Endometrium (tissue), 2 donors: ENCODE results near the gene COASY.
"Not testable (repeated sequence)": the region's sequence is repeated elsewhere in the genome, so short reads cannot be mapped to it uniquely, and the experiment has no call there.

Source experiments
- FAIRE-seq: peaks from 2 replicates; lab custom pipeline; 2012; peaks lifted over from hg19 to GRCh38; lab: Jason Lieb, UNC
- donor health status: control.
- donor health status: control.

COASY gene

GRCh38 chr17:42553161-42553818 lies 8.7 kb upstream of the COASY start:
- no peak for FAIRE-seq

DNA sequence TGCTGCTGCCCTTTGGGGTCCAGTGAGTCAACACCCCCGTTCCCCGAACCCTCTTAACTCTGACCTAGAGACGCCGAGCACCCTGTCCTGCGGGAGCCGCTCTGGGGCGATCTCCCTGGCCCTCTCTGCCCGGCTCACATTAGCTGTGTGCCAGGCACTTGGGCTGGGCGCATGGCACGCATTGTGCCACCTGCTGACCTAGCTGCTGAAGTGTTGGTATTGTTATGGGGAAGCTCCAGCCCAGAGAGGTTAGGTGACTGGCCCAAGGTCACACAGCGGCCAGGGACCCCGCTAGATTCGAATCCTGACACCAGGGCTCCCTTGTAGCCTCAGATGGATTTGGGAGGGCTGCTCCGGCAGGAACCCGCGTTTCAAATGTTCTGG lies 8.1 kb upstream of the COASY start:
- no peak for FAIRE-seq

DNA sequence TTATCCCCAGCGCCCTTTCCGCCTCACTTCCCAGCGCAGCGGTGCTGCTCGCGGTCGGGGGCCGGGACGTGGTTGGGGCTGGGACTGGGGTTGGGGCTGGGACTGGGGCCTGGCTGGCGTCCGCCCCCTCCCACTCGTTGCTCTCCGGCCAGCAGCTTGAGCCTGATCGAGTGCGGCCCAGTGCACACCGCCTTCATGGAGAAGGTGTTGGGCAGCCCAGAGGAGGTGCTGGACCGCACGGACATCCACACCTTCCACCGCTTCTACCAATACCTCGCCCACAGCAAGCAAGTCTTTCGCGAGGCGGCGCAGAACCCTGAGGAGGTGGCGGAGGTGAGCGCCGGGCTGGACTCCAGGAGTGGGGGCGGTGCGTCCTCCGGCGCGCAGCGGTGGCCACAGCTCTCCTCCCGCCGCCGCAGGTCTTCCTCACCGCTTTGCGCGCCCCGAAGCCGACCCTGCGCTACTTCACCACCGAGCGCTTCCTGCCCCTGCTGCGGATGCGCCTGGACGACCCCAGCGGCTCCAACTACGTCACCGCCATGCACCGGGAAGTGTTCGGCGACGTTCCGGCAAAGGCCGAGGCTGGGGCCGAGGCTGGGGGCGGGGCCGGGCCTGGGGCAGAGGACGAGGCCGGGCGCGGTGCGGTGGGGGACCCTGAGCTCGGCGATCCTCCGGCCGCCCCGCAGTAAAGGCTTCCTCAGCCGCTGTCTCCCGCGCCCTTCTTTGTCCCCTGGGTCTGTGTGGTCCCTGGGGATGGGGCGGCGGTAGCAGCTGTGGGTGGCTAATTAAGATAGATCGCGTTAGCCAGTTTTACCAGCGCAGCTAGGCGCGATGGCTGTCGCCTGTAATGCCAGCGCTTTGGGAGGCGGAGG lies 7.5 kb upstream of the COASY start:
- no peak for FAIRE-seq

GRCh38 chr17:42555122-42555622 lies 6.8 kb upstream of the COASY start:
- no peak for FAIRE-seq

- FAIRE-seq = not testable (repeated sequence)
These were observed 5.9 kb upstream of the COASY start for GRCh38 chr17:42555961-42556617.

GRCh38 chr17:42559075-42559474 lies 2.9 kb upstream of the COASY start:
- FAIRE-seq = no peak

DNA sequence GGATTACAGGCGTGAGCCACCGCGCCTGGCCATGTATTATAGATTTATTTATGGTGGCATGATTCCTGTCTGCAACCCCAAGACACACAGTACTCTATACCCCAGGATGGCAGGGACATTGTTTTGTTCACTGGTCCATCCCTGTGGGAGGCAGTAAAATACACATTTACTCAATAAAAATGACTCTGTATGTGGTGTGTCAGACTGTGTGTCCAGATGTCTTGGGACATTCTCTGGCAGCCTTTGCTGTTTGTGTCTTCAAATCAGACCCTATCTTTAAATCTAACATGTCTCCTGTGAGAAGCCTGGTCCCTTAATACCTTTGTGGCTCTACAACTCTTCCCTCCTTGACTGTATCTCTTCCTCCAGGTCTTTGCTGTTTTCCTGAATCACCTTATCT lies 1.7 kb upstream of the COASY start:
- no peak for FAIRE-seq

GRCh38 chr17:42562388-42563142 lies 617 bp downstream of the COASY start:
- FAIRE-seq = no peak

DNA sequence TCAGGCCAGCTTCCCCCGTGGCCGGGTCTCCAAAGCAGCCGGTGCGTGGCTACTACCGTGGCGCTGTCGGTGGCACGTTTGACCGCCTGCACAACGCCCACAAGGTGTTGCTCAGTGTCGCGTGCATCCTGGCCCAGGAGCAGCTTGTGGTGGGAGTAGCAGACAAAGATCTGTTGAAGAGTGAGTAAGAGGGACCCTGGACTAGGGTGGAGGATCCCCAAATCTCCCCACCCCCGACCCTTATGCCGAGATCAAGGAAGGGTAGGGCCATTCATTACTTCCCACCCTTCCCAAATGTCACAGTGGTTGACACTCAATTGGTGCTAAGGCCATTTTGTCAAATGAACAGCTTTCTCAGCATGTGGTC lies 1.2 kb downstream of the COASY start:
- FAIRE-seq = no peak

DNA sequence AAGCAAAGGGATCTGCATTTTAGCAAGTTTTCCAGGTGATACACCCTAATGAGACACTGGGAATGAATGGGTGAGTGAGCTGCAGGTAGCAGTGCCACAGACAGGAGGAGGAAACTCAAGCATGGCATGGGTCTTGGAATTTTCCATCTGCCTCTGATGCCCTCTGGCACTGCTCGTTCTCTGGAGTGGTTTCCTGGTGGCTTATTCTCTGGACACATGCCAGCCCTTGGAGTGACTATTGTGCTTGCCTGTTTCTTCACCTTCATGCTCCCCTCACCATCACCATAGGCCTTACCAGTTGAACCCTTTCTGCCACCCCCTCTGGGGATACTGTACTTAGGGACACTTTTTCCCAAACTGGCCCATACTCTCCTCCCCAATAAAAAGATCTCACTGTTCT lies 1.6 kb downstream of the COASY start:
- FAIRE-seq = no peak

GRCh38 chr17:42563950-42564349 lies 2.0 kb downstream of the COASY start:
- FAIRE-seq = no peak

DNA sequence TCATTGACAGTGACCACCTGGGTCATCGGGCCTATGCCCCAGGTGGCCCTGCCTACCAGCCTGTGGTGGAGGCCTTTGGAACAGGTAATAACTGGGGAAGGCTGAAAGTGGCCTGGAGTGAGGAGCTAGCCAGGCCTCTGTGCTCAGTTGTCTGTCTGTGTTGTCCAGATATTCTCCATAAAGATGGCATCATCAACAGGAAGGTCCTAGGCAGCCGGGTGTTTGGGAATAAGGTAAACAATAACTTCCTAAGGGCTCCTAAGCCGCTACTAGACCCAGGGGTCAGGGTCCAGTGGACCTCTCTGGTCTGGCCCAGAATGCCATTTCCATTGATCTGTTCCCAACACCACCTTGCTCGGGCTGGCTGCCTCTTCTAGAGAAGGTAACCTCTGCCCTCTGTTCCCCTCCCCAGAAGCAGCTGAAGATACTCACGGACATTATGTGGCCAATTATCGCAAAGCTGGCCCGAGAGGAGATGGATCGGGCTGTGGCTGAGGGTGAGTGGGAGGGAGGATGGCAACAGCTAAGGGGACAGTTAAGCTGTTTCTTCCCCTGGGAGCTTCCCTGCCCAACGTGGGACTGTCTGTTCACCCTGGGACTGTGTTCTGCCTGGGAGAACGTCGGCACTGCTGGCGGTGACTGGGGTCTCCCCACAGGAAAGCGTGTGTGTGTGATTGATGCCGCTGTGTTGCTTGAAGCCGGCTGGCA lies 3.0 kb downstream of the COASY start:
- FAIRE-seq = no peak

DNA sequence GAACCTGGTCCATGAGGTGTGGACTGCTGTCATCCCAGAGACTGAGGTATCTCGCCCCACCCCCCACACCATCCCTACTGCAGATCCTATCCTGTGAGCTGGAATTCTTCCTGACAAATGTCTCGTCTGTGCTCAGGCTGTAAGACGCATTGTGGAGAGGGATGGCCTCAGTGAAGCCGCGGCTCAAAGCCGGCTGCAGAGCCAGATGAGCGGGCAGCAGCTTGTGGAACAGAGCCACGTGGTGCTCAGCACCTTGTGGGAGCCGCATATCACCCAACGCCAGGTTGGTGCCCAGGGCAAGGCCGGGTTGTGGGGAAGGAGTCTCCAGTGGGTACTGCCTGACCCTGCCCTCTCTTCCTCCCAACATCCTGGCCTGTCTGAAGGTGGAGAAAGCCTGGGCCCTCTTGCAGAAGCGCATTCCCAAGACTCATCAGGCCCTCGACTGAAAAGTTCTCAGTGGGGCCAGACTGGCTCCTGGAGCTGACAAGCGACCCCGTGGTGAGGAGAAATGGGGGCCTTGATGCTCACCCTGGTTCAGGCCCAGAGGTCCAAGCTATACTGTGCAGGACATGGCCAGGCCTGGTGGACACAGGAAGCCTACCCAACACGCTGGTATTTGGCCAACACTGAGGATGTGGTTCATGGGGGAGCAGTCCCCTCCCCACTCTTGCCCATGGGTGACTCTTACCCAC lies 3.7 kb downstream of the COASY start:
- FAIRE-seq = no peak

DNA sequence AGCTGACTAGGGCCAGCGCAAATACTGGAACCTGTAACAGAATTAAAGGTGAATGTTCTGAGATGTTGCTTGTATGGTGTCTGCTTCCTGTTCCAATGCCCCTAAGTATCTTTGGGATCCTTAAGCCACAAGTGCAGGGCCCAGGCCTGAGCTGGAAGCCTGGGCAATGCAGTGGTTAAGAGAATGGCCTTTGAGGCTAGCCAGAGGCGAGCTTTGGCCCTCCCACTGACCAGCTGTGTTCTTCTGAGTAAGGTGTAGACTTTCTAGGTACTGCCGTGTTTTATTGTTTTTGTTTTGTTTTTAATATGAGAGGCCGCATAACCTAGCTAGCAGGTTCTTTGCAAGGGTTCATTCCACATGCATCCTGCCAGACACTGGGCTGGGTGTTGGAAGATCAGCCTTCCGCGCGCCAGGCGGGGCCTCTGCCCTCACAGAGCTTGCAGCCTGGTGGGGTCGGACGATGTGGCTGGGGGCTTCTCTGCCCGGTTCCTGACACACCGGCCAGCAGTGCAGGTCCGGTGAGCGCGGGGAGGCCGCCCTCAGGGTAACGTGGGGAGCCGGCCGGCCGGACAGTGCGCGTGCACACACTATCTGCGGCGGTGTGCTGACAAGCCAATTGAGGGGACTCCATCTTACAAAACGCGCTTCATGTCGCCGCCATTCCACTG lies 4.4 kb downstream of the COASY start:
- no peak for FAIRE-seq

DNA sequence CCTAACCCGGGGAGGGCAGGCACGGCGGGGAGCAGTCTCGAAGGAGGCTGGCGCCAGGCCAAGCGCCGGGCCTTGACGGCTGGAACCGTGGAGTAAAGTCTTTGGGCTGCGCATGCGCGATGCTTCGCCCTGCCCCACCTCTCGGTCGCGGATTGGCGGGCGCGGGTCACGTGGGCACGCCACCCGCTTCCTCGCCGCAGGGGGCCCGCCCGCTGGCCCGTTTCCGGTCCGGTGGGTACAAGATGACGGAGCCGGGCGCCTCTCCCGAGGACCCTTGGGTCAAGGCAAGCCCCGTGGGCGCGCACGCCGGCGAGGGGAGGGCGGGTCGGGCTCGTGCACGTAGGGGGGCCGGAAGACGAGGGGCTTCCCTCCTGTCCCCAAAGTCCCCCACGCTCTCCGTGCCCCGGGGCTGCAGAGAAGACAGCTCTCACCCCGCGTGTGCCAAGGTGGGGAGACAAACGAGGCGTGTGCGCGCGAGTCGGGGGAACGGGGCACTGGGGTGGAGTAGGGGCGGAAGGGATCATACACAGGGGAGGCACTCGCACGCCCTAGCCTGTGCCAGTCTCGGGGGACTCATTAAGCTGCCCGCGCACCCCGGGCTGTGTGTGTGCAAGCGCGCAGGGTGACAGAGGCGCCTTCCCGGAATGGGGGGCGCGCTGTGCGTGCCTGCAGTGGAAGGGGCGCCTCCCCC lies 5.1 kb downstream of the COASY start, which contains the start of gene MLX:
Gene MLX (plus strand): TSS at position 218 of the 691 bp plus-strand sequence. CDS start 25 bp downstream, at position 243.
- FAIRE-seq = no peak

GRCh38 chr17:42568341-42569111 lies 6.6 kb downstream of the COASY start:
- FAIRE-seq = no peak

- FAIRE-seq = no peak
These were observed 9.7 kb downstream of the COASY start for GRCh38 chr17:42571435-42572225.

GRCh38 chr17:42573095-42573494 lies 11.1 kb downstream of the COASY start:
- no peak for FAIRE-seq
